ENCODE results near the gene COL2A1.

The COL2A1 gene

DNA sequence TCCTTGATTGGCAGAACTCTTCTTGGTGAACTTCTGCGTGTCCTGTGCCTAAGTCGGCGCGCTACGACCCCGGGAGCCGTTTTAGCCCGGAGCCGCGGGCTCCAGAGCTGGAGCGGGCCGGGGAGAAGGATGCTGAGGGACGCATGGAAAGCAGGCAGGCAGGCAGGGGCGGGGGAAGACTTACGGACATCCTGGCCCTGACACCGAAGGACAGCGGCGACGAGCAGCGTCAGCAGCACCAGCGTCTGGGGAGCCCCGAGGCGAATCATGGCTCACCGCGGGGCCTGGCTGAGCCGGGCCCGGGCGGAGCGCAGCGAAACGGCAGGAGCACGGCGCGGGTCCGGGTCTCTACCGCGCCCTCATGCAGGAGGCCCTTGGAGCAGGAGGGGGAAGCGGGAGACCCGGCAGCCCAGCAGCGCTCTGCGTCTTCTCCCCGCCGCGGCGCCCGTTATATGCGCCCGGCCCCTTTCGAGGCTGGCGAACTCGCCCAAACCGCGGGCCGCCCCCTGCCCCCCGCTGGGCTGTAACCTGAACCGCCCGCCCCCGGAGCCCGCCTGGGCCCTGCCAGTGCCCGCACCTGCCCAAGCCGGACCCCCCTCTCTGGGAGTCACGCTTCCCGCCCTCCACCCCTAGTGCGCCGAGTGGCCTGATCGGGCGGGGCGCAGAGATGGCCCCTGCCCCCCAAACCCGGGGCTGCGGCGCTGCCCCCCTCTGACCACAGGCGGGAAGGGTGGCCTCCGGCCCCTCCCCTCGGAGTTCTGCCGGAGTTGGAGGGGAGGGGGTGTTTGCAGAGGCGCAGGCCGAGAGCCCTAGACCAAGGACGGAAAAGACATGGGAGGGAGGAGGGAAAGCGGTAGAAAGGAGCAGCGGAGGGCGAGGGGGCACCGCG, at the start of gene COL2A1:
Gene COL2A1 (minus strand): TSS at position 424 of the 889 bp plus-strand sequence. CDS start 155 bp downstream, at position 269.
- peak; percentile 98 for DNase-seq (ENCODE audit: low spot score)

DNA sequence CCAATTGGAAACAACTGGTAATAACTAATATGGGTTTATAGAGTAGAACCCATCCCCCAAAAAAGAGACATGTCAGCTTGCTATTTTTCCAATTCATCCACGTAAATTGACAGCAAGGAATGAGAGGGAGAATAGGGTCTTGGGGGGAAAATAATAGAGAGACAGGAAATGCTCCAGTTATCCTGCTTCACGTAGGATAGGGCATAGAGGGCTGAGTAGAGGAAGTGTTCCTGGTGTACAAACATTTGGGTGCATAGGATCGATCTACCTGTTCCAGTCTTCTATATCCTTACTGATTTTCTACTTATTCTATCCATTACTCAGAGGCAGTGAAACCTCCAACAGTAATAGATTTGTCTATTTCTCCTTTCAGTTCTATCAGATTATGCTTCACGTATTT, 49.6 kb upstream of the COL2A1 start:
- DNase-seq (ENCODE audit: low spot score), result no peak

DNA sequence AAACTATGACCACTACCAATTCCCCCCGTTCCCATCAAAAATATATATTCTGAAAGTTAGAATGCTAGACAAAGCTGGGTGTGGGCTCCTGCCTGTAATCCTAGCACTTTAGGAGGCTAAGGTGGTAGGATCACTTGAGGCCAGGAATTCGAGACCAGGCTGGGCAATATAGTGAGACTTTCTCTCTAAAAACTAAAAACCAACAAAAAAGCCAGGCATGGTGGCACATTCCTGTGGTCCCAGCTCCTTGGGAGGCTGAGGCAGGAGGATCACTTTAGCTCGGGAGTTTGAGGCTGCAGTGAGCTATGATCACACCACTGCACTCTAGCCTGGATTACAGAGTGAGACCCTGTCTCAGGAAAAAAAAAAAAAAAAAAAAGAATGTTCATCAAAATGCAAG, 48.8 kb upstream of the COL2A1 start:
- DNase-seq (ENCODE audit: low spot score), result no peak

DNA sequence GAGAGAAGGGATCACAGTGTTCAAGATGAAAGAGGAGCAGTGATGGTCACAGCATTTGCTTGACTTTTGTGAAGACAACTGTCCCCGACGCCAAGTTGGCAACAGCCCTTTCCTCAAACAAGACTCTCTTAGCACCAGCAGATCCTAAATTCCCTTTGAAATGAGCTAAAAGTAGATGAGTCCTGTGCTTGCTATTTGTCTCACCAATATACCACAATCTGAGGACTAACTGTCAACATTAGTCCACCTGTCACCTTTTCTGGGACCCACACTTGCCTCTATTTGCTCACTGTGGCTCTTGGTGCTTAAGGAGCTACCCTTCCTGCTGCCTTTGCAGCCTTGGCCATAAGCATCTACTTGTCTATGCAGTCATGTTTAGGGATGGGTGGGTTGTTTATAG, 47.4 kb upstream of the COL2A1 start:
- no peak for DNase-seq (ENCODE audit: low spot score)

DNA sequence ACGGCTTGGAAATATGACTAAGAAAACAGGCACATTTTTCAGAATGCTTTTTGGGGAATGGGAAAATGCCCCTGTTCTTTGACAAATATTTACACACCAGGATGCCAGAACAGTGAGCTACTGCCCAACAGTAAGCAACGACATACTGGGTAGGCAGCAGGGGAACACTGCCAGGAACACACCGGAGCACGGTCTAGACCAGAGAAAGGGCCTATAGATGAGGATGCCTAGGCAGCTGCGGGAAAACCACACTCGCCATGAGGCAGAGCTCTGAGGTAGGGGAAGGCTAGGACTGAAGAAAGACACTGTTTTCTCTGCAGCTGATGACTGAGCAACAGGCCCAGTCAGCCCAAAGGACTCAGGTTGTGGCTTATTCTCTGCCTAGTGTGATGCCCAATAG, 45.9 kb upstream of the COL2A1 start:
- DNase-seq (ENCODE audit: low spot score), result no peak

DNA sequence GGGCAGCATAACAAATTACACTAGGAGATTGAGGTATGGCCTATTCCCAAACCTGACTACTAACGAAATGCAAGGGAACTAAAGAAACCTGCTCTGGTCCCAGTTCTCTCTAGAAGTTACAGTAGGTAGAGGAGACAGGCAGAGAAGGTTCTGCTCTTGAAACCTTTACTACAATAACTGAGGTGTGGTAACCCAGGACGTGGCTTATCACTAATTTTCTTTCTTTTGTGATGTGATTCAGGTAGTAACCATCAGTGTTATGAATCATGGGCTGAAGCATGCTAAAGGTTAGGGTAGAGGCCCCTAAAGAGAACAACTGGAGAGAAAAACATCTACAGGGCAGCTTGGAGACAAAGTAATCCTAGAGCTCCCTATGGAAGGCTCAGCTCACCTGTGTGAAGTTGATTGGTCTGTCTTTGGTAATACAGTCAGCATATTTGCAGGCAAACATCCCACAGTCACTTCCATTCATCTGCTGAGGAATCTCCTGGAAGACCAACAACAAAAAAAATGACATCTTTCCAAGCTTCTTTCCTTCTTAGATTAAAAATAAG, 41.8 kb upstream of the COL2A1 start:
- DNase-seq (ENCODE audit: low spot score), result no peak

DNA sequence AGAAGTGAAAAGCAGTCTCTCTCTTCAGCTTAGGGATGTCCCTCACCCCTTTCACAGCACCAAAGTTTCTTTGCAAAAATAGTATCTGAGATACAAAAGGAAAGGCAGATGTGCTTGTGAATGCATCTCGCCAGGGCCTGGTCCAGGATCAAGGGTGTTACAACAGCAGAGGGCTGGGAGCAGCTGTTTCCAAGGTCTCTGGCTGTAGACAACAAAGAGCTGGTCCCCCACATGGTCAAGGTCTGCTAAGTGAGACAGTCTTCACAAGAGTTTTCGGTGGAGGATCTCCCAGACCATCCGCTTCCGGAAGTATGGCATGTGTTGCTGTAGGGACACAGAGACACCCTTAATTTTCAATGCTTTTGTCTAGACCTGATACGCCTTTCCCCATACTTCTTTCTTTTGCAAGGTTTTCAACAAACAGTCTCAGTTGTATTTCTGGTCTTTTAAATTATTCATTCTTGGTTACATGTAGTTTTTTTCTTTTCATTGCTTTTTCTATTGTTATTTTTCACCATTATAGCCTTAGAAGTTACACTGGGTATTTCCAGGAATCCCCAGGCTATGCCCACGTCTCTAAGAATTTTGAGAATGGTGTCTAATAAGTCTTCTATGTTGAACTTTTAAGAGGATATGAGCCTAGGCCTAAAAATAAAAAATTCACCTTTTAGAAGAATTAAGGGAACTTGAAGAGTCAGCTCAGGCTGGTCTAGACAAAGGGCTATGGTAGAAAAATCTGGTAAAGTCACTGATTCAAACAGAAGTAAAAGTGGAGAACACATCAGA, 41.0 kb upstream of the COL2A1 start:
- DNase-seq (ENCODE audit: low spot score), result no peak

DNA sequence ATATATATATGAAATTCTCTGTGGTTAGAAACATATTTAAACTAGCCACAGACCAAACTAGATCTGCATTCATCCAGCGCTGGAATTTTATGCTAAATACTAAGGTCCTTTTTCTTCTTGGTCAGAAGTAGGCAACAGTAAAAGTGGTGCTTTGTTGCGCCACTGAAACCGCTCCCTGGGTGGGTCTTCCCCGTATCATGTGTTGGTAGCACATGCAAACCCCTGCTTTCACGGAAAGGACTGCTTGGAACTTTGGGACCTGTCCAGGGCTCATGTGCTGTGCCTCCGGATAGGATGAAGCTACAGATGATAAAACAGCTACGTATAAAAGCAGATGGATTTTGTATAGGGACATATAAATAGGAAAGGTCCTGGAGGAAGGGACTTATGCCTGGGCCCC, 40.1 kb upstream of the COL2A1 start:
- DNase-seq (ENCODE audit: low spot score), result no peak

DNA sequence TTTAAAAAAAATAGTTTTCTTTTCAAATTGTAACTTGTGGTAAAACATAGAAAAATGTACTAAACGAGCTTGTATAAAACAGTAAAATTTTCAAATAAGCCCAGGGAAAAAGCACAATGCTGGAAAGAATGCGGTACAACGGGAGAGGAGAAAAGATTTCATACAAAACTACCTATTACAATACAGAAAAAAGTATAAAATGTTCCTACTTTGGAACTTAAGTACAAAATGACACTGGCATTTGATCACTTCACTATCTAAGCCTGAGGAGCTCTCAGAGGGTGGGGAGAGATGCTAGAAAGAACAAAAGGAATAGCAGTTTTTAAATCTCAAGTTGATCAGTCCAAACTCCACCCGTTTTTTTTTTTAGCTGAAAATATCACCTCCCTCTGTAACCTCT, 39.5 kb upstream of the COL2A1 start:
- no peak for DNase-seq (ENCODE audit: low spot score)

DNA sequence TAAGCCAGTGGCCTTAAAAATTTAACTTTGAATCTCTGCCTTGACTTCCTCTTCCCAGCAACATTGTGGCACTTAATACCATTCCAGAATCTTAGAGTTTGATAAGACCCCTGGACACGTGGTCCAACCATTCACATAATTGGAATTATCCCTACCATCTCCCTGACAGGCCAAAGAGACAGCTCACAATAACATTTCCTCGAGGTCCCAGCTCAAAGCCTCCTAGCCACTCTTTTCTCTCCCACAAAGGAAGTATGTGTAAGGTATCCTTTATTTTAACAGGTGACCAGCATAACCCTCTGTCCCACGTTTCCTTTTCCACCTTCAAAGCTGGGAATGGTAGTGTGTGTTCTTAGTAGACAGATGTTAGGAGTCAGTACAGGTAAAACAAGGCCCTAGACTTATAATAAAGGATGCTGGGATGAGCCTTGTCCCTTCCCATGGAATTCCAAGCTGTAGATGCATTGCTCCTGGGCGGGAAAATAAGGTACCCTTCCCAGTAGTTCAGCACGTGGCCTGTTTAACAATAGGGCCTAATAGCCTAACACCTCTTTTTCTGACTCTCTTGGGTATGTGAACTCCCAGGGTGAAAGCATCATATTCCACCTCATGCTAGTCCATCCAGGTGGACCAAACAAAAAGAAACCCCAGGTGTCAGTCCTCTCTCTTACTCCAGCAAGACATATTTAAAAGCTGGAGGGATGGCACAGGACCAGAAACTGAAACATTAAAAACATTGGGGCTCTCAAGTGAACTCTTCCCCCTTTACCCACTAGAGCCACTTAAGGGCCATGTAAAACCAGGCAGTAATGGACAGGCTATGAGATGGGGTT, 37.5 kb upstream of the COL2A1 start:
- DNase-seq (ENCODE audit: low spot score), result no peak

DNA sequence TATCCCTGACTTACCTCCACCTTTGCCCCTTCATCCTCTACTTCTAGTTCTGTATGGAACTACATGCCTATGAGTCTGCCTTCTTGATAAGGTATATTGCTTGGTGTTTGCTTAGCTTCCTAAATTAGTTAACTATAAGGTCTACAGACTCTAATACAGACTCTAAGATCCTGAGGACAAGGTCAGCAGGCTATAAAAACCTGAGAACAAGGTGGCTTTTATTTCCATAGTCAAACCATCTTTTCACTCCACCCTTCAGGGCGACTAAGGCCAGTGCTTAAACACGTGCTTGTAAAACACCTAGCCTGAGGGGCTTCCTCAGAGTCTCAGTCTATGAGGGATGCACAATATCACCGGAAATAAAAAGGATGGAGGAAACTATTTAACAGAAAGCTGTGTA, 36.1 kb upstream of the COL2A1 start:
- DNase-seq (ENCODE audit: low spot score), result no peak

DNA sequence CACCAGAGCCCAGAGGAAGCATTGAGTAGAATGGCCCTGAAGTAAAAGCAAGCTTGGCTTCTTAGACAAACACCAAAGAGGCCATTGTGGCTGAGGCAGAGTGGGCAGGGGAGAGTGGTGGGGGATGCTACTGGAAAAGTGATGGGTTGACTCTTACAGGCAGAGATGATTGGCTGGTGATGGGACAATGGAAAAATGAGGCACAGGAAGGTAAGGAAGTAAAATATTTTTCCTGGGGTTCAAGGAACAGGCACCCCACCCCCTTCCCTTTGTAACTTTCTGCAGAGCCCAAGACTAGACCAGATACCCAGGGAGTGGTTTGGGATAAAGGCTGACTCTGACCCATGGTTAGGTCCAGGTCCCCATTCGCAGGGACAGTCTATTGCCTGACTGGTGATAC, 34.9 kb upstream of the COL2A1 start:
- no peak for DNase-seq (ENCODE audit: low spot score)

DNA sequence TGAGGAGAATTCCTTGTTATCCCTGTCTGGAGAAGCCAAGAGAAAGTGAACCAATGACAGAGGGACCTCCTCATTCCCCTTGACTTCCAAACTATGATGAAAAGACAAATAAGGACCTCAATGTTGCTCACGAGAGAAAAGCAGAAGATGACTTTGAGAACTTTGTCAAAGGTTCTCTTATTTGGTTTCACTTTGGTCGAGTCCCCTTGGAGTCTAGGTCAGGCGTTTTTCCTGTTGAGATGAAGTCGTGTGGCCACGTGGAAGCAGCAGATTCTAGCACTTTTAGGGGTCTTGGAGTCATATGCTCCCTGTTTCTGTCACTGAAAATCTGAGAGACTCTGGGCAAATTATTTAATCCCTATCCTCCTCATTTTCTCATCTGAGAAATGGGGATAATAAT, 33.8 kb upstream of the COL2A1 start:
- DNase-seq (ENCODE audit: low spot score), result no peak

DNA sequence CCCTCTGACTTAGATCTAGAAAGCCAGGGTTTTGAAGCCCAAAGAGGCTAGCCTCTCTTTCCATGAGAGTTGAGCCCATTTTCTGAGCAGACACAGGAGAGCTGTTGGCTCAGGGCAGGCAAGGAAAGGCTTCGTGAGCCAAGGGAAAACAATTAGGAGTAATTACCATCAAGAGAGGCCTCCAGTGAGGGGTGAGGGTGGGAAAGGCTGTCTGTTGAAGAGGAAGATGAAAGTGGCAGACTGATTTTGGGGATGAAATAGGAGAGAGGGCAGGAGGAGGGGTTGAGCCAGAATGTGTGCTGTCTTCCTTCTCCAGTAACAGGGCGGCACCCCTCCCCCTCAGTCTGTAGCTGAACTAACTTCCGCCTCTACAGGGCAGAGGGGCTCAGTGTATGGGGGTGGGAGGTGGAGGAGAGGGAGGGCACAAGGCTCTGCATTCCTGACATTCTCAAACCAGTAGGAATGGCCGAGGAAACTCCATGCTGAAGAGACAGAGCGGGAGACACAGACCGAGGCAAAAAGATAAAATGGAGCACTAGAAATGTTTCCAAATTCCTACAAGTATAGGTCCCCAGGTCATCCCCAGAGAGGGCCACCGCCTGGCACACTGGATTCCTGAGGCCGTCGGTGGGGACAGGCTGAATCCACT, 33.1 kb upstream of the COL2A1 start:
- peak; percentile 95 for DNase-seq (ENCODE audit: low spot score)

DNA sequence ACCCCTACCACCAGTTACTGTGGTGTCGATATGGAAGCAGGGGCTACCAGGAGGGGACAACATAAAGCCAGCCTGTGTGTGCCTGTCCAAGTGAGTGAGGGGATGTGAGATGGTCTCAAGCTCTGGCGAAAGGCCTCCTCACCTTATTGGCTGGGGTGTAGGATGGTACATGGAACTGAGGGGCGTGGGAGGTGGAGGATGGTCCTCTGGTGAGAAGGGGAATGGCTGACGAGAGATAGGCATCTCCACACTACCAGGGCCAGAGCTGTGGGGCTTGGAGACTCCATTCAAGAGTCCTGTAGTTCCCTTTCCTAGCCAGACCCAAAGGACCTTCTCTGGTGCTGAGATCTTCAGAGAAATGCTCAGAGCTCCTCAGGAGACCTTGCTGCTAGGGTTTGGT, 32.5 kb upstream of the COL2A1 start:
- DNase-seq (ENCODE audit: low spot score), result no peak

DNA sequence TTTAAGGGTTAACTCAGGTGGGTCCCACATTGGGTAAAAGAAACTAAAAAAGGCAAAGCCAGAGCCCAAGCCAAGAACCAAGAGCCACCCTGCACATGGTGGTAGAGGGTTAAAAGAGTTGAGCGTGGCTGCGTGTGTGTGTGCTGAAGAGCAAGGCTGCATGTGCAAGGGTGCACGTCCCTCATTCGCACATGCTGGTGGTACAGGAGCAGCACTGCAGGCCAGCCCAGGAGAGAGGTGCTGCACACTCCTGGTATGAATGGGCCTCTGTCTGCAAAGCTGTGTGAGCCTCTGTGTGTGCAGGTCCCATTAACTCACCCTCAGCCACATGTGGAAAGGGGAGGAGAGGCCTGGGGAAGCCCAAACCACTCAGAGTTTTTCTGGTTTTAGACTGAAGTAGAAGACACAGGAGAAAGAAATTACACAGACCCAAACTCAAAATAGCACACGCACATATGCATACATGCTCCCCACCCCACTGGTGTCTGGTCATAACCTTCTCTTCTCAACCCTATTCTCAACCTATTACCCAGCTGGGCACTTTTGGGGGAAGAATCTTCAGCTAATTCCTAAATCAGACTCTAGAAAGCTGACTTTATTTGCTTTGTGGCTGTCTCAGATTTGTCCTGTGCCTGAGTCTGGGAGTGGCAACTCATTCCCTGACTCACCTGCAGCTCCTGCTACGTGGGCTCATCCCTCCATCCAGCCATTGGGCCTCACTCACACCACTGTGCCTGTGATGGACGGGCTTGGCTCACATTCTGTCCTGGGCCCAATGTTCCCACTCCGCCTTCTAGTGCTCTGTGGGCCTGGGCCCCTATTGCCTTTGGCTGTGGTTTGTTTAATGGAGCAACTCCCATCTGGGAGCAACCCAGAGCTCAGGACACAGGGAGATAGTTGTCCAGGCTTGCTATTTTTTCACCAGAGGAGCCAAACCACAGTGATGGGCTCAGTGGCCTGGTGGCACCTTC, 30.8 kb upstream of the COL2A1 start:
- no peak for DNase-seq (ENCODE audit: low spot score)

DNA sequence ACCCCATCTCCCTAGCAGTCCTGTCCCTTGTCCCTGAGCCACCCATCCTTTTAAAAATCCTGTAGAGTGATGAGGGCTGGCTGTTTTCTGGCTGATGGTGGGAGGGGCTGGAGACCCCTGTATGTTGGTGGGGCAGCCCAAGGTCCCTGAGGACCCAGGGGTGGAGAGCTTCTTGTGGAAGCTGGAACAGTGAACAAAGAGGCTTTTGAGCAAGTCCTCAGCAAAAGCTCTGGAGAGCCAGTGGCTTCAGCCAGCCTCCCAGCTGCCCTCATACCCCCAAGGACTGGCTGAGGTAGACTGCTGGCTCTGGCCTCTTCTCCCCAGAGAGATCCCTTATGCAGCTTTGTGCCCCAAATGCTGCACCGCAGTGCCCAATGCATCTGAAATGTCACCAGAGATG, 29.2 kb upstream of the COL2A1 start:
- DNase-seq (ENCODE audit: low spot score), result no peak

DNA sequence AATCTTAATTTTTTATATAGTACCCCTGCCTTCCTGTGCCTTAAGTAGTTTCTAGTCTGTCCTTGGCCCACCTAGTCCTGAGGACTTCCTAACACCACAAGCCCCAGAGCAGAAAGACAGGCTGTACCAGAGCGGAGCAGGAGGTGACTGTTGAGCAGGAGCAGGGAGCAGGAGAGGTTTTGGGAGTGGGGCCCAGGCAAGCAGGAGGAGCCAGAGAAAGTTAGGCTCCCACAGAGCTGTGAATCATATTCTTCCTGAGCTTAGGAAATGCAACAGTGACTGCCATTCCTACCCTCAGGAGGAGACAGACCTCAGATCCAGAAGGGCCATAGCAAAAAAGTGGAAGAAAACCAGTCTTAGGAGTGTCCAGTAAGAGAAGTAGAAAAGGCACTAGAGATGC, 28.3 kb upstream of the COL2A1 start:
- no peak for DNase-seq (ENCODE audit: low spot score)

DNA sequence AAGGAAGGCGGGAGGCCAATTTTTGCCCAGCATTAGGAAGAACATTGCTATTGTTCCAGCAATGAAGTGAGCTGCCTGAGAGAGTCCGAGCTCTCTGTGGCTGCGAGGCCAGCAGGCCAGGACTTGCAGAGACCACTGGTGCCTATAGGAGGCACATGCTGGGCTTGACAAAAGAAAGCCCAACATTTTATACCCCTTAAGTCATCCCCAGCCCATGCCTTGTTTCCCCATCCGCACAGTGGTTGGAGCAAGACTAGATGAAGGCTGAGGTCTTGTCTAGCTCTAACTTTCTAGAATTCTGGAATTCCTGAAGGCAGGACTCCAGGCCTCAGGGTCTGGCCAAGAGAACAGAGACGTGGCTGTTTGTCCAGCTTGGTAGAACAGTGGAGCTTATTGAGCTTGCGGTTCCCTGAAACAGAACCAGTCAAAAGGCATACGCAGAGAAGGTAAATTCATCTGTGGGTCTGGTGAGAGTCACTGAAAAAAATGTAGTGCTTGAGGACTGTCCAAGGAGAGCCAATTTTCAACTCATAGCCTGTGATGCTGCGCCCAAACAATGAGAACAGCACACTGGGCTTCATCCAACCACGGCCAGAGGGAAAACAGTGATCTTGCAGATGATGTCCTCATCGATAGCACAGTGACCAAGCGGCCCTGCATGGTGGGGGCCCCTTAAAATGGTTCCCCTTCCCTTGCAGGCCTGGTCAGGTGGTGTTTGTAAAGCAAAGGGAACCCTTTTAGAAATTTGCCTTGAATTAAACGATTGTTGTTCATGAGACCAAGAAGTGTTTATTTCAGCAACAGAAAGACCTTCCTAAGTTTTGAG, 27.1 kb upstream of the COL2A1 start:
- DNase-seq (ENCODE audit: low spot score), result no peak
